BE2C (cell line): ENCODE data around the gene PLOD1.

Experiments used
- DNase-seq: peaks from one replicate; pipeline ENCODE4 v3.0.0-alpha.2; 2020
- H3K27me3 ChIP-seq: fragments of 250-450 bp; sonication (Bioruptor Pico); 2 replicates; pipeline ENCODE4 v1.5.1; 2020; ENCODE audit warnings: mild to moderate bottlenecking
- H3K36me3 ChIP-seq: fragments of 250-450 bp; sonication (Bioruptor Pico); 2 replicates; pipeline ENCODE4 v1.5.1; 2020; ENCODE audit warnings: mild to moderate bottlenecking
- H3K4me1 ChIP-seq: fragments of 250-450 bp; sonication (Bioruptor Pico); 2 replicates; pipeline ENCODE4 v1.5.1; 2020
- H3K4me3 ChIP-seq: 2 replicates; pipeline ENCODE4 v1.5.1; 2011; ENCODE audit warnings: low read depth, low read length
- H3K9me3 ChIP-seq: fragments of 250-450 bp; sonication (Bioruptor Pico); 2 replicates; pipeline ENCODE4 v1.5.1; 2020
- TF ChIP-seq, protein P1 (sequence below): IDR thresholded peaks from 2 replicates; pipeline ENCODE4 v1.5.1; 2012; ENCODE audit warnings: mild to moderate bottlenecking, low read depth, low read length

PLOD1 gene

GRCh38 chr1:11957897-11958296 is 23.4 kb downstream of the PLOD1 start:
- Histone ChIP-seq H3K4me1 (no peaks in the 10 kb centered on the region; the same call in 1 of the 2 replicates), H3K27me3 (no peaks in the 10 kb centered on the region), H3K4me3 (no peak overlapping the region), H3K36me3 (peaks cover 11% of the 10 kb centered on the region), H3K9me3 (no peaks in the 10 kb centered on the region)
- TF ChIP-seq, protein P1, sequence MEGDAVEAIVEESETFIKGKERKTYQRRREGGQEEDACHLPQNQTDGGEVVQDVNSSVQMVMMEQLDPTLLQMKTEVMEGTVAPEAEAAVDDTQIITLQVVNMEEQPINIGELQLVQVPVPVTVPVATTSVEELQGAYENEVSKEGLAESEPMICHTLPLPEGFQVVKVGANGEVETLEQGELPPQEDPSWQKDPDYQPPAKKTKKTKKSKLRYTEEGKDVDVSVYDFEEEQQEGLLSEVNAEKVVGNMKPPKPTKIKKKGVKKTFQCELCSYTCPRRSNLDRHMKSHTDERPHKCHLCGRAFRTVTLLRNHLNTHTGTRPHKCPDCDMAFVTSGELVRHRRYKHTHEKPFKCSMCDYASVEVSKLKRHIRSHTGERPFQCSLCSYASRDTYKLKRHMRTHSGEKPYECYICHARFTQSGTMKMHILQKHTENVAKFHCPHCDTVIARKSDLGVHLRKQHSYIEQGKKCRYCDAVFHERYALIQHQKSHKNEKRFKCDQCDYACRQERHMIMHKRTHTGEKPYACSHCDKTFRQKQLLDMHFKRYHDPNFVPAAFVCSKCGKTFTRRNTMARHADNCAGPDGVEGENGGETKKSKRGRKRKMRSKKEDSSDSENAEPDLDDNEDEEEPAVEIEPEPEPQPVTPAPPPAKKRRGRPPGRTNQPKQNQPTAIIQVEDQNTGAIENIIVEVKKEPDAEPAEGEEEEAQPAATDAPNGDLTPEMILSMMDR, result no peak
- no peak for DNase-seq

GRCh38 chr1:11960276-11960675 is 25.8 kb downstream of the PLOD1 start:
- no peaks in the 10 kb centered on the region for H3K27me3 ChIP-seq
- no peak overlapping the region for H3K4me3 ChIP-seq
- H3K36me3 ChIP-seq, result peaks cover 11% of the 10 kb centered on the region
- TF ChIP-seq, protein P1, result no peak
- no peaks in the 10 kb centered on the region for H3K9me3 ChIP-seq
- DNase-seq, result no peak
- no peaks in the 10 kb centered on the region for H3K4me1 ChIP-seq

DNA sequence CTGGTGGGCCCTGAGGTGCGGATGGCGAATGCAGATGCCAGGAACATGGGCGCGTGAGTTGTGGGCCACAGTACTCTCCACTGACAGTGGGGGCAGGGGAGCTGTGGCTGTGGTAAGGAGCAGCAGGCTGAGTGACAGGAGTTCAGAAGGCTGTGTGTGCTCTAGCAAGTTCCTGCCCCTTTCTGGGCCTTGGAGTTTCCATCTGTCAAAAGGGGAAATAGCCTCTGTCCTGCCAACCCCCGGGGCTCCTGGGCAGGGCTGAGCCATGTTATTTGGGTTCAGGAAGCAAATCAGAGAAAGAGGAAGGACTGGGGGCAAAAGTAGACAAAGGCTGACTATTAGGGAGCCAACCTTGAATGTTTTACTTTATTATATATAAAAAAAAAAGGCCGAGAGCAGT is 26.2 kb downstream of the PLOD1 start:
- Histone ChIP-seq H3K4me3 (no peak overlapping the region), H3K27me3 (no peaks in the 10 kb centered on the region), H3K36me3 (peaks cover 13% of the 10 kb centered on the region), H3K4me1 (no peaks in the 10 kb centered on the region), H3K9me3 (no peaks in the 10 kb centered on the region)
- TF ChIP-seq, protein P1, result no peak
- DNase-seq, result no peak

DNA sequence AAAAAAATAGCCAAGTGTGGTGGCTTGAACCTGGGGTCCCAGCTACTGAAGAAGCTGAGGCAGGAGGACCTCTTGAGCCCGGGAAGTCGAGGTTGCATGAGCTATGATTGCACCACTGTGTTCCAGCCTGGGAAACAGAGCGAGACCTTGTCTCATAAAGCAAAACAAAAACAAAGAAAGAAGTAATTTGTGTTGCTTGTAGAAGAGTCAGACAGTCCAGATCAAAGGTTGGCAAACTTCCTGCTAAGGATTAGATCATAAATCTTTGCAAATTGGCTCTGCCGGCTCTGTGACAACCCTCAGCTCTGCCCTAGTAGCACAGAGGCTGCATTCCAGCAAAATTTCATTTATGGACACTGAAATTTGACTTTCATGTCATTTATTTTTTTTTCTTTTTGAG is 26.7 kb downstream of the PLOD1 start:
- no peak for DNase-seq
- Histone ChIP-seq H3K4me3 (no peak overlapping the region), H3K4me1 (no peaks in the 10 kb centered on the region), H3K9me3 (no peaks in the 10 kb centered on the region), H3K27me3 (no peaks in the 10 kb centered on the region), H3K36me3 (peaks cover 15% of the 10 kb centered on the region)
- TF ChIP-seq, protein P1, result no peak

- no peak for DNase-seq
- H3K4me3 ChIP-seq, result no peak overlapping the region
- no peaks in the 10 kb centered on the region for H3K4me1 ChIP-seq
- H3K36me3 ChIP-seq, result peaks cover 5% of the 10 kb centered on the region
- TF ChIP-seq, protein P1, result no peak
- no peaks in the 10 kb centered on the region for H3K27me3 ChIP-seq
- H3K9me3 ChIP-seq, result no peaks in the 10 kb centered on the region
Measured at GRCh38 chr1:11963622-11964021, 29.1 kb downstream of the PLOD1 start.

DNA sequence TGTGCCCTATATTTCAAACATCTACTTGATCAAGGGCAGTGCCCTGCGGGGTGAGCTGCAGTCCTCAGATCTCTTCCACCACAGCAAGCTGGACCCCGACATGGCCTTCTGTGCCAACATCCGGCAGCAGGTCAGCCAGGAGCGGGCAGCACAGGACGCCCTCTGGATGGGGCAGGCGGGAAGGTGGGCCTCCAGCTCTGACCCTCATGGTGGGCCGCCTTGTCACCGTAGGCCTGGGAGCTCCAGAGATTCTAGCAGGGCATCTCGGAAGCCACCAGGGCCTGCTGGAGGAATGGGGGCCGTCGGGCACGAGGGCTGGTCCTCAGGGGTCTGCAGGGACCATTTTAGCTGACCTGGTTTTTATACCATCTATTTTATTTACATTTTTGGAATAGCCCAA is 30.1 kb downstream of the PLOD1 start:
- TF ChIP-seq, protein P1, result no peak
- no peaks in the 10 kb centered on the region for H3K9me3 ChIP-seq
- H3K4me3 ChIP-seq, result no peak overlapping the region
- H3K36me3 ChIP-seq, result peaks cover 4% of the 10 kb centered on the region; the same call in 1 of the 2 replicates
- no peaks in the 10 kb centered on the region for H3K27me3 ChIP-seq
- DNase-seq, result no peak
- no peaks in the 10 kb centered on the region for H3K4me1 ChIP-seq
